Measurements from ENCODE around the gene GNPDA2.
A peak's percentile ranks its signal among the peaks of the same experiment; 100 is the strongest.
"Not testable (repeated sequence)": the region's sequence is repeated elsewhere in the genome, so short reads cannot be mapped to it uniquely, and the experiment has no call there.

The GNPDA2 gene

GRCh38 chr4:44726038-44726871 is at the start of gene GNPDA2:
GNPDA2 (minus strand) TSS chr4:44726556; CDS start chr4:44722207, 4,349 bp downstream.
- peak; percentile 68 to 70 for DNase-seq (ENCODE audit: extremely low read depth in 1 of 2, low read depth in 1 of 2)

GRCh38 chr4:44772340-44772739 is 46.0 kb upstream of the GNPDA2 start:
- no peak for DNase-seq (ENCODE audit: extremely low read depth in 1 of 2, low read depth in 1 of 2)

- DNase-seq (ENCODE audit: extremely low read depth in 1 of 2, low read depth in 1 of 2) = no peak
Measured at GRCh38 chr4:44771789-44772188, 45.4 kb upstream of the GNPDA2 start.

GRCh38 chr4:44766453-44766852 is 40.1 kb upstream of the GNPDA2 start:
- DNase-seq (ENCODE audit: extremely low read depth in 1 of 2, low read depth in 1 of 2) = no peak

DNA sequence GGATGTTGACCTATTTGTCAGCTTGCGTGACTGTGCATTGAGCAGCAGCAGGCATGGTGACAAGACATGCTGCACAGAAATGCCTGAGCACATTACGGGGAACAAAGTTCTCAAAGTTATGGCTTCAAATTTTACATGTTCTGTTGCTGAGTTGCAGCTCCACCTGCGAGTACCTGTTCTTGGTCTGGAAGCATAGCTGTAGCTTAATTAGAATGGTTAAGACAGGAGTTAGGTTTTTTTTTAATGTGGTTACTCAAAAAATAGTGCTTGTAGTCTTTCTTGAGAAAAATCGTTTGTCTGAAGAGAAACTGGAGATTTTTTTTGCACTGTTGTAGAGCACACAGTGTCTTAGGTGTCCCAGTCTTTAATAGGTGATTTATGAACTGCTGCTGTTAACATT is 38.8 kb upstream of the GNPDA2 start:
- DNase-seq (ENCODE audit: extremely low read depth in 1 of 2, low read depth in 1 of 2) = no peak

DNA sequence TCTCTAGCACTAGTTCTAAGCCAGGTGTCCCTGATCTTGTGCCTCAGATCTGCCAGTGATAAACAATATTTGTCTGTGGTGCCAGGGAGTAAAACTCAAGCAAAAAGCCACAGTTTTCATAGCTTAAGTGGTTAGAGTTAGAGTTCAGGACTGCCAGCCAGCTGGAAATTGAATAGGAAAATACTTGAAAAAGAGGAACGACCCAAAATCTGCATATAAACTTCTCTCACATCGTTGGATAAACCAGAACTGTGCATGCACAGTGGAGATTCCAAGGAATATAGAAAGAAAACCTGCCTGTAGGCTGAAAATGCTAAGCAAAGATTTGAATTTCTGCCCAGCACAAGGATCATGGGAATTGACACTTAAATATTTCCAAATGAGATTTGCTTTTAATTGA is 35.0 kb upstream of the GNPDA2 start:
- DNase-seq (ENCODE audit: extremely low read depth in 1 of 2, low read depth in 1 of 2) = no peak

GRCh38 chr4:44760142-44760898 is 34.0 kb upstream of the GNPDA2 start:
- DNase-seq (ENCODE audit: extremely low read depth in 1 of 2, low read depth in 1 of 2) = no peak

DNA sequence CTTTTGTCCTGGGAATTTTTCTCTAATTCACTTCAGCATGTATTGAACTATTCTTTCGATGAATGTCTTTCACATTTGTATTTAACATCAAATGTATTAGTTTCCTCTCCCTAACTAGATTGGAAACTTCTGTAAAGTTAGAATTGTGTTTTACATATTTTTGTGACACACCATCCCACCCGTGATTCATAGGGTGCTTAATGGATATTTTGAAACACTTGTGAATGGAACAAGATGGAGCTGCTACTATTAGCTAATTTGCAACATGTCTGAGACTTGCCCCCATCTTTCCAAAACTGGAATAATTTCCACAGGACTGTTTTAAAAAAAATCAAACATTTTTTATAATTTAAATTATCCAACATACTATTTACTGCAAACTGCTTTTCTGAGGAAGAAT is 30.2 kb upstream of the GNPDA2 start:
- DNase-seq (ENCODE audit: extremely low read depth in 1 of 2, low read depth in 1 of 2) = no peak

DNA sequence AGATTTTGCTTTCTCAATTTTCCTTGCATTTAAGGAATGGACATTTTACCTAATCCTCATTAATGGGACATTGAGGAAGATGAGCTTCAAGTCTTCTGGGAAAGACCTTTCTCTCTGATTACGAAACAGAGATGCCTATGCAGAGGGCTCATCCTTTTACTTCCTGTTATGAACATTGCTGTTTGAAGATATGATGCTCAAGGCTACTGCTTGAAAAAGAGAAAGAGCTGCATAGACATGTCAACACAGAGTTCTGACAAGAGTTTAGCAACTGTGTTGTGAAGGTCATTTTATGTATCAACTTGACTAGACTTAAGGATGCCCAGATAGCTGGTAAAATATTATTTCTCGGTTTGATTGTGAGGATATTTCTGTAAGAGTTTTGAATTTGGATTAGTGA is 13.8 kb upstream of the GNPDA2 start:
- no peak for DNase-seq (ENCODE audit: extremely low read depth in 1 of 2, low read depth in 1 of 2)

GRCh38 chr4:44738615-44739014 is 12.3 kb upstream of the GNPDA2 start:
- no peak for DNase-seq (ENCODE audit: extremely low read depth in 1 of 2, low read depth in 1 of 2)

DNA sequence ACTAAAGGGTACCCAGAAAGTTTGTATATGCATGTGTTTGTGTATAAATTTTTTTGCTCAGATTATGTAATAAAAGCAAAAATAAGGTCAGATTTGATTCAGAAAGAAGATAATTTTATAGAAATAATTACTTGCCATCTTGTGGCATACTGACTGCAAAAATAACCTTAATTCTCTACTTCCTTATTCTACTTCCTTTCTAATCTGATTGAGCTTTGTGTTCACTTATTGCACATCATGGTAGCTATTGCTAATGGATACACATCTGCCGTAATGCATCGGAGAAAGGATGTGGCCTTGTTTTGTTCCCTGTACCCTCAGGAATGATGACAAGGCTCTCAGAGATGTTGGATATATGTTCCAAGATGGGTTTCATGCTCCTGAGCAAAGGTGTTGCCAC is 10.5 kb upstream of the GNPDA2 start:
- no peak for DNase-seq (ENCODE audit: extremely low read depth in 1 of 2, low read depth in 1 of 2)

- not testable (repeated sequence) for DNase-seq (ENCODE audit: extremely low read depth in 1 of 2, low read depth in 1 of 2)
Measured at GRCh38 chr4:44728694-44729093, 2.3 kb upstream of the GNPDA2 start.

GRCh38 chr4:44727471-44727870 is 1.1 kb upstream of the GNPDA2 start:
- DNase-seq (ENCODE audit: extremely low read depth in 1 of 2, low read depth in 1 of 2) = no peak

DNA sequence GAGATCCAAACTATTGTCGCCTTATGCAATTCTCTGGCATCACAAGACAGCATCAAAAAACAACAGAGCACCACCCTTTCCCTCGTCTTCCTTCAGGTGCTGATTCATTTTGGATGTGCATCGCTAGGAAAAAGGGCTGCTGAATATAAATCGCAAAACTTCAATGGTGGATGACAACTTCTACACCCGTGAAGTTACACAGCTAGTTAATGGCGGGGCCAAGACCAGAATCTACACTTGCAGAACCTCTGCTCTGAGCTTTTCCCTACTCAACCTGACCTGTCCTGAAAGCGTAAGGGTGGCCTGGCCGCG is 674 bp downstream of the GNPDA2 start:
- no peak for DNase-seq (ENCODE audit: extremely low read depth in 1 of 2, low read depth in 1 of 2)

DNA sequence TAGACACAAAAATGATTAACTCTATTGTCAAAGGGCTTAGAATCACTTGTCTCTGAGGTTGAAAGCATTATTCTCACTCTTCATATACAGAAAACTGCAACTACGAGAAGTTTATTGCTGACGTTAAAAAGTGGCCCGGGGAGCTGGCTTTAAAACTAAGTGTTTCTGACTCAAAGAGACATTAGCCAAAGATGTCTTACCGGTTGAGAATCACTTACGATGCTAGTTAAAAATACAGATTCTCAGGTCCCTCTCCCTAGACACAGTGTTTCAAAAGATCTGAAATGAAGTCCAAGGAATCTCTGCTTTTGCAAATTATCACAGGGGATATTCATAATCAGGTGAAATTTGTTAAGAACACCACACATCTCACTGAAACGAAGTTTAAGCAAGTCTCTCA is 1.2 kb downstream of the GNPDA2 start:
- no peak for DNase-seq (ENCODE audit: extremely low read depth in 1 of 2, low read depth in 1 of 2)

DNA sequence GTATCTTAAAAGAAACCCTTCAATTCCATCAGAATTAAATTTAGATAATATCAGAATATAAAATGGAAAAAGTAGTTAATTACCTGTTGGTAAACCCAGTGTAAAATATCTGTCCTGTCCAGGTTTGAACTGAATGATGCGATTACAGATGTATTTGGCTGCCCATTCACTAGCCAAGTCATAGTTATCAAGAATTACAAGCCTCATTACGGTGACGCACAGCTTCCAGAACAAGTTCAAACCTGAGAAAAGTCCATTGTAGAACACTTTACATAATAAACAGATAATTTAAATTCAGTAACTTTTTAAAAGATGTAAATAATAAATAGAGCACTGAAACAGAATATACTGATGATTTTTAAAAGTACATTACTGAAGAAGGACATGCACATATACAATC is 4.4 kb downstream of the GNPDA2 start:
- DNase-seq (ENCODE audit: extremely low read depth in 1 of 2, low read depth in 1 of 2) = no peak

DNA sequence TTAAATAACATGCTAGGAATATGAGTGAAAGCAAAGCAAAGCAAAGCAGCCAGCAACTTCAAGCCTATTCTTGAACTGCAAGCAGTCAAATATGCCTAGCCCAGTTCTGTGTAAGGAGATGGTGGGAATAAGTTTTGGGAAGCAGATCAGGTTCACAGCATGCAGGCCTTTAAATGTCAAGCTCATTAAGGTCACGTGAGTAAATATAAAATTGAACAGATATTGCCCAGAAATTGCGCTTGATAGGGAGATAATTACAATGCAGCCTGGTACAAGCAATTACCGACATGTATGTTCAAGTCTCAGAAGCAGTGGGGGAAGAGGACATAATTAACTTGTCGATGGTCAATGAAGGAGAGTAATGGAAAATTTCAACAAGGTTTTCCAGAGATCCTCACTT is 6.0 kb downstream of the GNPDA2 start:
- DNase-seq (ENCODE audit: extremely low read depth in 1 of 2, low read depth in 1 of 2) = no peak

DNA sequence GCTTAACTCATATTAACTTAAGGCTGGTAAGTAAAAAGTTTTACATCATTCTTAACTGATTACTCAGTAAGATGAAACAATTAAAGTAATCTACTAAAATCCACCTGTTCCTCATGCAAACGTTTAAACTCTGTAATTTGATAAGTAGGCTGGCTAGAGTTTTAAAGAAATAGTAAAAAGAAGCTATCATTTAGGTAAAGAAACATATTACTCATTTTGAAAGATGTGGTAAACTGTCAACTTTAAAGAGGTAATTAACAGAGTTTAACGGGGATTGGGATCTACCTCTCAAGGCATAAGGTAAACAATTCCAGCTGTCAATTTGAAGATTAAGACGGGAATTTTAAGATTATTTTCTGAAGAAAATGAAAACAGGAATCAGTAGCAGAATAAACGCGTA is 9.8 kb downstream of the GNPDA2 start:
- DNase-seq (ENCODE audit: extremely low read depth in 1 of 2, low read depth in 1 of 2) = no peak

GRCh38 chr4:44713125-44713524 is 13.2 kb downstream of the GNPDA2 start:
- DNase-seq (ENCODE audit: extremely low read depth in 1 of 2, low read depth in 1 of 2) = no peak

- no peak for DNase-seq (ENCODE audit: extremely low read depth in 1 of 2, low read depth in 1 of 2)
Measured at GRCh38 chr4:44704673-44705072, 21.7 kb downstream of the GNPDA2 start.

GRCh38 chr4:44701037-44701436 is 25.3 kb downstream of the GNPDA2 start:
- DNase-seq (ENCODE audit: extremely low read depth in 1 of 2, low read depth in 1 of 2) = no peak

DNA sequence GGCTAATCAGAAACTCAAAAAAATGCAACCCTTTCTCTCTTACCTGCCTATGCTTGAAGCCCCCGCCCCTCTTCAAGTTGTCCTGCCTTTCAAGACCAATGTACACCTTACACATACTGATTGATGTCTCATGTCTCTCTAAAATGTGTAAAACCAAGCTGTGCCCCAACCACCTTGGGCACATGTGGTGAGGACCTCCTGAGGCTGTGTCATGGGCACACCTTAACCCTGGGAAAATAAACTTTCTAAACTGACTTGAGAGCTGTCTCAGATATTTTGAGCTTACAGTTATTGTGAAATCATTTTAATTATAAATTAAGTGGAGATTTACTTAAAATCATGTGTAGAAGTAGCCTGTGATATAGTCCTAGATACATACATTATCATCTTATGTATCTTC is 25.9 kb downstream of the GNPDA2 start:
- no peak for DNase-seq (ENCODE audit: extremely low read depth in 1 of 2, low read depth in 1 of 2)

All from stimulated activated CD8-positive, alpha-beta memory T cell treated with anti-CD3 and anti-CD28 coated beads, Interleukin-7, amount 100 ng/mL, for 48 hours (primary cell).